Left lung (tissue), 14 donors: ENCODE data around the gene ZNF789. TPM values are rescaled to one million over a fixed set of nuclear protein-coding genes. Genes with fewer than 3 reads are reported as not detected.
"Not testable (repeated sequence)": the region's sequence is repeated elsewhere in the genome, so short reads cannot be mapped to it uniquely, and the experiment has no call there.

Experiments used
- ATAC-seq: fragments of 200-7000 bp; cut with Tn5 transposase; one replicate; pipeline ENCODE4 v1.9.1; 2020; ENCODE audit warnings: moderate library complexity
- DNase-seq, 4 donors: peaks; one replicate each; pipeline ENCODE4 v3.0.0-alpha.2; 2013 to 2020
- H3K27ac ChIP-seq, 2 donors: fragments of 200-600 bp; sonication (generic) in 1 of 2; one replicate each; pipeline versions ENCODE4 v1.5.0 to v1.8.0; 2020 to 2021
- H3K27me3 ChIP-seq, 2 donors: fragments of 200-600 bp; sonication (generic) in 1 of 2; one replicate each; pipeline versions ENCODE4 v1.5.0 to v1.8.0; 2020 to 2021
- H3K36me3 ChIP-seq, 2 donors: fragments of 200-600 bp; sonication (generic) in 1 of 2; one replicate each; pipeline versions ENCODE4 v1.5.0 to v1.8.0; 2020 to 2021
- H3K4me1 ChIP-seq, 2 donors: fragments of 200-600 bp; one replicate each; pipeline ENCODE4 v1.8.0; 2021
- H3K4me3 ChIP-seq, 2 donors: fragments of 200-600 bp; sonication (generic) in 1 of 2; one replicate each; pipeline versions ENCODE4 v1.5.0 to v1.8.0; 2020 to 2021; ENCODE audit warnings: mild to moderate bottlenecking in 1 of 2
- H3K9me3 ChIP-seq, 2 donors: fragments of 200-600 bp; sonication (generic) in 1 of 2; one replicate each; pipeline versions ENCODE4 v1.5.0 to v1.8.0; 2020 to 2021
- CTCF ChIP-seq, 2 donors: fragments of 200-600 bp; sonication (generic) in 1 of 2; IDR thresholded peaks; one replicate each; pipeline versions ENCODE4 v1.5.0 to v1.8.0; 2021; ENCODE audit warnings: antibody characterized with exemption in 2 of 2
- intact Hi-C, 2 donors: fragments of 100-400 bp; cut with DNase I; formaldehyde crosslinking; loops; one replicate each; pipeline versions ENCODE4 v1.11.2 to v1.14.2; 2022
- long read RNA-seq, 12 donors: library from polyadenylated mRNA in 2 of 12; unstranded in 2 of 12; transcript quantifications; one replicate each; pipeline ENCODE4 v2.0.0 and lab custom pipeline, GENCODE V29; 2019 to 2026
- polyA plus RNA-seq, 6 donors: library from polyadenylated mRNA; unstranded; fragments of 120-200 nt; gene quantifications; one replicate each; pipeline ENCODE4 v1.2.1, GENCODE V29; 2013; ENCODE audit not compliant: insufficient read length in 6 of 6
- total RNA-seq, 2 donors: library from RNA; stranded (reverse); fragmentation: NEBNext Ultra II Directional; extraction: Animal tissue kit (Norgen Biotek cat#: 25700); gene quantifications; one replicate each; pipeline ENCODE4 v1.2.1, GENCODE V29; 2021
- donor health status: DM: no; HTN: yes; CAD: no.
- donor health status: DM: no; HTN: no; CAD: no.

Gene ZNF789
- 10 to 100 TPM in 1 of 2 donors, 1 to 10 TPM in 1; 8.5 to 11.1 TPM for total RNA-seq
- 10 to 100 TPM; 47.4 to 59.5 (median 53.9) TPM for polyA plus RNA-seq
- long read RNA-seq, donor 1, partial matches to known transcripts: 8 of 14 reads
- long read RNA-seq, donor 1, other reads (novel, unspliced or antisense): 0 of 14 reads
- long read RNA-seq, donor 2, partial matches to known transcripts: 16 of 18 reads
- long read RNA-seq, donor 2, other reads (novel, unspliced or antisense): 0 of 18 reads
- long read RNA-seq, donor 3, partial matches to known transcripts: 0 of 4 reads
- long read RNA-seq, donor 3, other reads (novel, unspliced or antisense): 0 of 4 reads
- long read RNA-seq, donor 4, partial matches to known transcripts: 0 of 6 reads
- long read RNA-seq, donor 4, other reads (novel, unspliced or antisense): 3 of 6 reads
- long read RNA-seq, donor 5, partial matches to known transcripts: 12 of 15 reads
- long read RNA-seq, donor 5, other reads (novel, unspliced or antisense): 0 of 15 reads
- long read RNA-seq, donor 6, partial matches to known transcripts: 0 of 4 reads
- long read RNA-seq, donor 6, other reads (novel, unspliced or antisense): 0 of 4 reads
- long read RNA-seq, donor 7, partial matches to known transcripts: 0 of 2 reads
- long read RNA-seq, donor 7, other reads (novel, unspliced or antisense): 0 of 2 reads
- long read RNA-seq, donor 8, partial matches to known transcripts: 5 of 10 reads
- long read RNA-seq, donor 8, other reads (novel, unspliced or antisense): 0 of 10 reads
- long read RNA-seq, donor 9: 0 reads
- long read RNA-seq, donor 10, partial matches to known transcripts: 0 of 2 reads
- long read RNA-seq, donor 10, other reads (novel, unspliced or antisense): 2 of 2 reads
- long read RNA-seq, donor 11, partial matches to known transcripts: 0 of 9 reads
- long read RNA-seq, donor 11, other reads (novel, unspliced or antisense): 5 of 9 reads
- long read RNA-seq, donor 12, partial matches to known transcripts: 8 of 12 reads
- long read RNA-seq, donor 12, other reads (novel, unspliced or antisense): 0 of 12 reads

GRCh38 chr7:99472561-99473314, at the start of gene ZNF789:
Gene ZNF789, plus strand, starts transcription at chr7:99472890. Its CDS starts 3,567 bp downstream, at chr7:99476457.
- Histone ChIP-seq H3K27me3 (no peaks in the 10 kb centered on the region), H3K27ac (peak within 1 kb of the TSS; percentile 84 to 91), H3K4me3 (peak within 1 kb of the TSS; percentile 83 to 93), H3K4me1 (peaks cover 7 to 21% of the 10 kb centered on the region in 2 donors), H3K36me3 (peaks cover 0 to 6% of the 10 kb centered on the region in 2 donors), H3K9me3 (no peaks in the 10 kb centered on the region)
- intact Hi-C loops: no loop called here
- DNase-seq (peak; percentile 92 to 99 (median 98)), ATAC-seq (peak; percentile 99)
- TF ChIP-seq CTCF (IDR thresholded peaks at IDR 0.05): peak in 1 of 2 donors; percentile 8

GRCh38 chr7:99424932-99425730, 47.6 kb upstream of the ZNF789 start:
- TF ChIP-seq CTCF (IDR thresholded peaks at IDR 0.05): no peak
- no peak overlapping the region for H3K27ac ChIP-seq
- DNase-seq (peak in 1 of 4 donors; percentile 73), ATAC-seq (no peak)
- intact Hi-C loops: no loop called here
- H3K9me3 ChIP-seq: no peaks in the 10 kb centered on the region
- no peaks in the 10 kb centered on the region for H3K4me1 ChIP-seq
- peaks cover 0 to 81% of the 10 kb centered on the region in 2 donors for H3K36me3 ChIP-seq
- H3K27me3 ChIP-seq: no peaks in the 10 kb centered on the region
- H3K4me3 ChIP-seq: no peak overlapping the region

- no peak overlapping the region for H3K27ac ChIP-seq
- H3K36me3 ChIP-seq: peaks cover 0 to 85% of the 10 kb centered on the region in 2 donors
- no peaks in the 10 kb centered on the region for H3K9me3 ChIP-seq
- H3K4me3 ChIP-seq: no peak overlapping the region
- no peaks in the 10 kb centered on the region for H3K27me3 ChIP-seq
- no peaks in the 10 kb centered on the region for H3K4me1 ChIP-seq
- no peak for TF ChIP-seq CTCF (IDR thresholded peaks at IDR 0.05)
- DNase-seq (peak in 1 of 4 donors; percentile 45), ATAC-seq (no peak)
- intact Hi-C loops: no loop called here
Measured at GRCh38 chr7:99428972-99429566, 43.6 kb upstream of the ZNF789 start.

- Histone ChIP-seq H3K4me1 (no peaks in the 10 kb centered on the region), H3K27me3 (no peaks in the 10 kb centered on the region), H3K4me3 (no peak overlapping the region), H3K36me3 (peaks cover 0 to 85% of the 10 kb centered on the region in 2 donors), H3K9me3 (no peaks in the 10 kb centered on the region), H3K27ac (no peak overlapping the region)
- no peak for TF ChIP-seq CTCF (IDR thresholded peaks at IDR 0.05)
- intact Hi-C loops: no loop called here
- ATAC-seq: no peak
- peak in 1 of 4 donors; percentile 53 for DNase-seq
Measured at GRCh38 chr7:99429756-99430155, 42.9 kb upstream of the ZNF789 start.

- peak in 1 of 4 donors; percentile 4 for DNase-seq
- H3K4me1 ChIP-seq, H3K9me3 ChIP-seq, ATAC-seq, H3K27ac ChIP-seq, H3K4me3 ChIP-seq, intact Hi-C loops, H3K27me3 ChIP-seq: not testable (repeated sequence)
- peaks cover 0 to 79% of the 10 kb centered on the region in 2 donors for H3K36me3 ChIP-seq
Measured at GRCh38 chr7:99431756-99432540, 40.7 kb upstream of the ZNF789 start.
